Neural cell (in vitro differentiated cells): Measurements from ENCODE around the gene ARMC9. TPM values are rescaled to one million over a fixed set of nuclear protein-coding genes. Genes with fewer than 3 reads are reported as not detected.

Experiments used
- H2AFZ ChIP-seq: fragments of 200-600, 300-800 bp; sonication (generic), shearing (Covaris generic); 2 replicates; pipeline ENCODE4 v1.6.0; 2014; ENCODE audit warnings: low read depth, mild to moderate bottlenecking, antibody characterized with exemption, low read length, moderate library complexity
- H3F3A ChIP-seq: fragments of 200-600 bp; shearing (Covaris generic); 2 replicates; pipeline ENCODE4 v1.6.1; 2016; ENCODE audit warnings: mild to moderate bottlenecking, moderate library complexity, mixed read lengths, antibody characterized with exemption, low read length; ENCODE audit not compliant: insufficient read depth, poor library complexity, severe bottlenecking
- H3K27ac ChIP-seq: fragments of 200-600, 300-800 bp; sonication (generic), shearing (Covaris generic); 2 replicates; pipeline ENCODE4 v1.5.1; 2014; ENCODE audit warnings: mild to moderate bottlenecking, low read length, moderate library complexity
- H3K27me3 ChIP-seq: fragments of 300-800, 200-600 bp; sonication (generic), shearing (Covaris generic); 2 replicates; pipeline ENCODE4 v1.6.0; 2014; ENCODE audit warnings: mild to moderate bottlenecking, low read depth, low read length, moderate library complexity; ENCODE audit not compliant: insufficient read depth
- H3K36me3 ChIP-seq: fragments of 300-800, 200-600 bp; sonication (generic), shearing (Covaris generic); 2 replicates; pipeline ENCODE4 v1.5.1; 2014; ENCODE audit warnings: mild to moderate bottlenecking, antibody characterized with exemption, low read length, moderate library complexity; ENCODE audit not compliant: insufficient read depth
- H3K4me2 ChIP-seq: fragments of 300-800, 200-600 bp; sonication (generic), shearing (Covaris generic); 2 replicates; pipeline ENCODE4 v1.6.0; 2014; ENCODE audit warnings: mild to moderate bottlenecking, low read length
- H3K4me3 ChIP-seq: fragments of 300-800, 200-600 bp; sonication (generic), shearing (Covaris generic); 2 replicates; pipeline ENCODE4 v1.5.1; 2014; ENCODE audit warnings: mild to moderate bottlenecking, low read length, moderate library complexity
- H3K79me2 ChIP-seq: fragments of 200-600 bp; shearing (Covaris generic); replicated peaks from 2 replicates; pipeline ENCODE4 v1.6.0; 2014; ENCODE audit warnings: mild to moderate bottlenecking, low read length, moderate library complexity; ENCODE audit not compliant: insufficient read depth
- H3K9ac ChIP-seq: fragments of 300-800, 200-600 bp; sonication (generic), shearing (Covaris generic); 2 replicates; pipeline ENCODE4 v1.6.1; 2016; ENCODE audit warnings: mild to moderate bottlenecking, low read length, mixed read lengths
- H3K9me2 ChIP-seq: fragments of 200-600 bp; shearing (Covaris generic); 2 replicates; pipeline ENCODE4 v1.6.1; 2016; ENCODE audit warnings: mild to moderate bottlenecking, low read length, mixed read lengths; ENCODE audit not compliant: insufficient read depth
- H3K9me3 ChIP-seq: fragments of 200-600, 300-800 bp; sonication (generic), shearing (Covaris generic); 2 replicates; pipeline ENCODE4 v1.6.1; 2016; ENCODE audit warnings: mild to moderate bottlenecking, mixed run types, low read length, moderate library complexity, mixed read lengths
- H4K20me1 ChIP-seq: fragments of 200-600 bp; shearing (Covaris generic); 2 replicates; pipeline ENCODE4 v1.6.1; 2016; ENCODE audit warnings: mild to moderate bottlenecking, mixed run types; ENCODE audit not compliant: insufficient read depth
- EP300 ChIP-seq: fragments of 450-650 bp; conservative IDR thresholded peaks from 2 replicates; pipeline ENCODE4 v1.6.1; 2014; ENCODE audit warnings: antibody characterized with exemption, mild to moderate bottlenecking, moderate library complexity; ENCODE audit not compliant: poor library complexity, severe bottlenecking
- EZH2 ChIP-seq: fragments of 200-600, 300-800 bp; shearing (Covaris generic), sonication (generic); IDR thresholded peaks from 2 replicates; pipeline ENCODE4 v1.6.1; 2014; ENCODE audit warnings: antibody characterized with exemption, low read length, borderline replicate concordance, mild to moderate bottlenecking; ENCODE audit not compliant: insufficient read depth, poor library complexity, severe bottlenecking
- MXI1 ChIP-seq: fragments of 450-650 bp; conservative IDR thresholded peaks from 2 replicates; pipeline ENCODE4 v1.6.1; 2014; ENCODE audit warnings: antibody characterized with exemption, mild to moderate bottlenecking; ENCODE audit not compliant: poor library complexity, severe bottlenecking
- POLR2AphosphoS5 ChIP-seq: IDR thresholded peaks from 2 replicates; pipeline ENCODE4 v1.6.1; 2012
- RAD21 ChIP-seq: fragments of 450-650 bp; conservative IDR thresholded peaks from 2 replicates; pipeline ENCODE4 v1.6.1; 2014; ENCODE audit warnings: antibody characterized with exemption, mild to moderate bottlenecking, moderate library complexity
- SMC3 ChIP-seq: fragments of 450-650 bp; conservative IDR thresholded peaks from 2 replicates; pipeline ENCODE4 v1.6.1; 2014; ENCODE audit warnings: antibody characterized with exemption, mild to moderate bottlenecking, moderate library complexity; ENCODE audit not compliant: poor library complexity
- TAF1 ChIP-seq: IDR thresholded peaks from 2 replicates; pipeline ENCODE4 v1.6.1; 2012; ENCODE audit warnings: low read depth
- polyA plus RNA-seq: library from polyadenylated mRNA; depleted of rRNA; stranded (reverse); fragments of >200 nt; gene quantifications from 2 replicates; pipeline ENCODE4 v1.2.3, GENCODE V29; 2014
- TF ChIP-seq, protein P1 (sequence below): fragments of 450-650 bp; IDR thresholded peaks from 2 replicates; pipeline ENCODE4 v1.5.1; 2014; ENCODE audit warnings: antibody characterized with exemption, mild to moderate bottlenecking, moderate library complexity; ENCODE audit not compliant: poor library complexity, severe bottlenecking
- TF ChIP-seq, protein P2 (sequence below): IDR thresholded peaks from 2 replicates; pipeline ENCODE4 v1.6.1; 2012; ENCODE audit warnings: borderline replicate concordance

ARMC9 gene
- polyA plus RNA-seq, 1 donor from 2014 or later: 13.9 TPM

DNA sequence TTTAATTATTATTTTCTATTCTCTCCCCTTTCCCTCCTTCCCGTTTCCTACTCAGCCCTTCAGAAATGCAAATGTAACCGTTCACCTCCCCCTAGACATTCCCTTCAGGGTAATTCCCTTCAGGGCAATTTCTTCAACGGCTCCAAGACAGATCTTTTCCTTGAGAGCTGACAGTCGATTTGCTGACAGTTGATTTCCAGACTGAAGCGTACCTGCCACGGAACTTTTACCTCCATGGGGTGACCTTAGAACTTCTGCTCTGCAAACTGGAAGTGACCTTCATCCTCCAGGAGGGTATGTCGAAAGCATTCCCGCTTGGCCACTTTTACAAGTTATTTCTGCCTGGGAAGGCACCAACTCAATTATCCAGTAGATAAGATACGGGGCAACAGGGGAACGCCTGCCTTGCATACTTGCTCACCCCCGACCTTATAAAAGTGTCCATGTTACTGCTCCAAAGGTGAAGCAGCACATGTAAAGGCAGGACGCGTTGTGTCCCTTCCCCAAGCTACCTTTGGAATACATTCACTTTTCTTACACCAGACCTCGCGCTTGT, 215.6 kb downstream of the ARMC9 start:
- H3K9me2 ChIP-seq: no peaks in the 10 kb centered on the region
- H3K27ac ChIP-seq: peak overlapping the region; percentile 43
- H3K9ac ChIP-seq: peak overlapping the region; percentile 41
- H3K79me2 ChIP-seq: no peaks in the 10 kb centered on the region
- H2AFZ ChIP-seq: no peak overlapping the region
- H3K4me2 ChIP-seq: no peak overlapping the region
- no peaks in the 10 kb centered on the region for H4K20me1 ChIP-seq
- H3K36me3 ChIP-seq: no peaks in the 10 kb centered on the region
- H3K27me3 ChIP-seq: peaks cover 5% of the 10 kb centered on the region
- H3K4me3 ChIP-seq: no peak overlapping the region
- H3K9me3 ChIP-seq: no peaks in the 10 kb centered on the region
- no peaks in the 10 kb centered on the region for H3F3A ChIP-seq
- TF ChIP-seq EZH2: no peak
- TF ChIP-seq, protein P1, sequence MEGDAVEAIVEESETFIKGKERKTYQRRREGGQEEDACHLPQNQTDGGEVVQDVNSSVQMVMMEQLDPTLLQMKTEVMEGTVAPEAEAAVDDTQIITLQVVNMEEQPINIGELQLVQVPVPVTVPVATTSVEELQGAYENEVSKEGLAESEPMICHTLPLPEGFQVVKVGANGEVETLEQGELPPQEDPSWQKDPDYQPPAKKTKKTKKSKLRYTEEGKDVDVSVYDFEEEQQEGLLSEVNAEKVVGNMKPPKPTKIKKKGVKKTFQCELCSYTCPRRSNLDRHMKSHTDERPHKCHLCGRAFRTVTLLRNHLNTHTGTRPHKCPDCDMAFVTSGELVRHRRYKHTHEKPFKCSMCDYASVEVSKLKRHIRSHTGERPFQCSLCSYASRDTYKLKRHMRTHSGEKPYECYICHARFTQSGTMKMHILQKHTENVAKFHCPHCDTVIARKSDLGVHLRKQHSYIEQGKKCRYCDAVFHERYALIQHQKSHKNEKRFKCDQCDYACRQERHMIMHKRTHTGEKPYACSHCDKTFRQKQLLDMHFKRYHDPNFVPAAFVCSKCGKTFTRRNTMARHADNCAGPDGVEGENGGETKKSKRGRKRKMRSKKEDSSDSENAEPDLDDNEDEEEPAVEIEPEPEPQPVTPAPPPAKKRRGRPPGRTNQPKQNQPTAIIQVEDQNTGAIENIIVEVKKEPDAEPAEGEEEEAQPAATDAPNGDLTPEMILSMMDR: no peak
- no peak for TF ChIP-seq TAF1
- TF ChIP-seq, protein P2, sequence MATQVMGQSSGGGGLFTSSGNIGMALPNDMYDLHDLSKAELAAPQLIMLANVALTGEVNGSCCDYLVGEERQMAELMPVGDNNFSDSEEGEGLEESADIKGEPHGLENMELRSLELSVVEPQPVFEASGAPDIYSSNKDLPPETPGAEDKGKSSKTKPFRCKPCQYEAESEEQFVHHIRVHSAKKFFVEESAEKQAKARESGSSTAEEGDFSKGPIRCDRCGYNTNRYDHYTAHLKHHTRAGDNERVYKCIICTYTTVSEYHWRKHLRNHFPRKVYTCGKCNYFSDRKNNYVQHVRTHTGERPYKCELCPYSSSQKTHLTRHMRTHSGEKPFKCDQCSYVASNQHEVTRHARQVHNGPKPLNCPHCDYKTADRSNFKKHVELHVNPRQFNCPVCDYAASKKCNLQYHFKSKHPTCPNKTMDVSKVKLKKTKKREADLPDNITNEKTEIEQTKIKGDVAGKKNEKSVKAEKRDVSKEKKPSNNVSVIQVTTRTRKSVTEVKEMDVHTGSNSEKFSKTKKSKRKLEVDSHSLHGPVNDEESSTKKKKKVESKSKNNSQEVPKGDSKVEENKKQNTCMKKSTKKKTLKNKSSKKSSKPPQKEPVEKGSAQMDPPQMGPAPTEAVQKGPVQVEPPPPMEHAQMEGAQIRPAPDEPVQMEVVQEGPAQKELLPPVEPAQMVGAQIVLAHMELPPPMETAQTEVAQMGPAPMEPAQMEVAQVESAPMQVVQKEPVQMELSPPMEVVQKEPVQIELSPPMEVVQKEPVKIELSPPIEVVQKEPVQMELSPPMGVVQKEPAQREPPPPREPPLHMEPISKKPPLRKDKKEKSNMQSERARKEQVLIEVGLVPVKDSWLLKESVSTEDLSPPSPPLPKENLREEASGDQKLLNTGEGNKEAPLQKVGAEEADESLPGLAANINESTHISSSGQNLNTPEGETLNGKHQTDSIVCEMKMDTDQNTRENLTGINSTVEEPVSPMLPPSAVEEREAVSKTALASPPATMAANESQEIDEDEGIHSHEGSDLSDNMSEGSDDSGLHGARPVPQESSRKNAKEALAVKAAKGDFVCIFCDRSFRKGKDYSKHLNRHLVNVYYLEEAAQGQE: peak; percentile 21
- TF ChIP-seq MXI1: no peak
- TF ChIP-seq EP300: peak; percentile 48
- TF ChIP-seq POLR2AphosphoS5: no peak

DNA sequence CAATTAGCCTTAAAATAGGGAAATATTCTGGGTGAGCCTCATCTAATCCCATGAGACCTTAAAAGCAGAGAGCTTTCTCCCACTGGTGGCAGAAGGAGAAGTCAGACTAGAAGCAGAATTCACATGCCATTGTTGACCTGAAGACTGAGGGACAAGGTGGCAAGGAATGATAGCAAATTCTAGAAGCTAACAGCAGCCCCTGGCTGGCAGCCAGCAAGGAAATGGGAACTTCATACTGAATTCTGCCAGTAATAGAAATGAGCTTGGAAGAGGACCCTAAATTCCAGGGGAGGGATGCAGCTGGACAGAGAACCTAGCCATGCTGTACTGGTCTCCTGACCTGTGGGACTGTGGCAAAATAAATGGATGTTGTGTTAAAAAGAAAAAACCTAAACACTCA, 216.6 kb downstream of the ARMC9 start:
- H4K20me1 ChIP-seq: no peaks in the 10 kb centered on the region
- no peak overlapping the region for H3K27ac ChIP-seq
- no peaks in the 10 kb centered on the region for H3F3A ChIP-seq
- peaks cover 5% of the 10 kb centered on the region for H3K27me3 ChIP-seq
- TF ChIP-seq, protein P1: no peak
- TF ChIP-seq MXI1 (no peak), TAF1 (no peak), SMC3 (no peak), EZH2 (no peak), EP300 (no peak), POLR2AphosphoS5 (no peak), RAD21 (no peak)
- TF ChIP-seq, protein P2: no peak
- H3K9me2 ChIP-seq: no peaks in the 10 kb centered on the region
- no peaks in the 10 kb centered on the region for H3K9me3 ChIP-seq
- H3K9ac ChIP-seq: no peak overlapping the region
- H2AFZ ChIP-seq: no peak overlapping the region
- no peaks in the 10 kb centered on the region for H3K36me3 ChIP-seq
- H3K4me3 ChIP-seq: no peak overlapping the region
- H3K79me2 ChIP-seq: no peaks in the 10 kb centered on the region
- no peak overlapping the region for H3K4me2 ChIP-seq
